WI38 (cell line): ENCODE results near the gene STK16.

Experiments used
- H3K4me3 ChIP-seq: 2 replicates; pipeline ENCODE4 v1.5.1; 2011; ENCODE audit warnings: low read depth, mild to moderate bottlenecking, control low read depth, low read length
- CTCF ChIP-seq: IDR thresholded peaks from 2 replicates; pipeline ENCODE4 v1.5.1; 2012; ENCODE audit warnings: low read depth, mild to moderate bottlenecking, control low read depth, low read length

STK16 gene

GRCh38 chr2:219223831-219224610, 21.3 kb upstream of the STK16 start:
- TF ChIP-seq CTCF = no peak
- no peak overlapping the region for H3K4me3 ChIP-seq

GRCh38 chr2:219225350-219225749, 19.9 kb upstream of the STK16 start:
- no peak for TF ChIP-seq CTCF
- H3K4me3 ChIP-seq = no peak overlapping the region

- H3K4me3 ChIP-seq = peak overlapping the region; percentile 90
- no peak for TF ChIP-seq CTCF
Measured at GRCh38 chr2:219228041-219228910, 17.0 kb upstream of the STK16 start.

GRCh38 chr2:219228911-219229304, 16.4 kb upstream of the STK16 start:
- H3K4me3 ChIP-seq = peak overlapping the region; percentile 90
- no peak for TF ChIP-seq CTCF

GRCh38 chr2:219229305-219230058, 15.8 kb upstream of the STK16 start, which contains the start of the genes ANKZF1 and ATG9A:
TSS of gene ANKZF1 (plus strand) at chr2:219229806. CDS start at chr2:219230258, 452 bp downstream.
TSS of gene ATG9A (minus strand) at chr2:219229636. CDS start at chr2:219228024, 1,612 bp downstream.
- TF ChIP-seq CTCF = no peak
- peak within 1 kb of the TSS; percentile 90 for H3K4me3 ChIP-seq

- H3K4me3 ChIP-seq = peak overlapping the region; percentile 90
- TF ChIP-seq CTCF = no peak
Measured at GRCh38 chr2:219230059-219230540, 15.2 kb upstream of the STK16 start.
